ENCODE results near the gene MMP13.

- TF ChIP-seq, protein P1, sequence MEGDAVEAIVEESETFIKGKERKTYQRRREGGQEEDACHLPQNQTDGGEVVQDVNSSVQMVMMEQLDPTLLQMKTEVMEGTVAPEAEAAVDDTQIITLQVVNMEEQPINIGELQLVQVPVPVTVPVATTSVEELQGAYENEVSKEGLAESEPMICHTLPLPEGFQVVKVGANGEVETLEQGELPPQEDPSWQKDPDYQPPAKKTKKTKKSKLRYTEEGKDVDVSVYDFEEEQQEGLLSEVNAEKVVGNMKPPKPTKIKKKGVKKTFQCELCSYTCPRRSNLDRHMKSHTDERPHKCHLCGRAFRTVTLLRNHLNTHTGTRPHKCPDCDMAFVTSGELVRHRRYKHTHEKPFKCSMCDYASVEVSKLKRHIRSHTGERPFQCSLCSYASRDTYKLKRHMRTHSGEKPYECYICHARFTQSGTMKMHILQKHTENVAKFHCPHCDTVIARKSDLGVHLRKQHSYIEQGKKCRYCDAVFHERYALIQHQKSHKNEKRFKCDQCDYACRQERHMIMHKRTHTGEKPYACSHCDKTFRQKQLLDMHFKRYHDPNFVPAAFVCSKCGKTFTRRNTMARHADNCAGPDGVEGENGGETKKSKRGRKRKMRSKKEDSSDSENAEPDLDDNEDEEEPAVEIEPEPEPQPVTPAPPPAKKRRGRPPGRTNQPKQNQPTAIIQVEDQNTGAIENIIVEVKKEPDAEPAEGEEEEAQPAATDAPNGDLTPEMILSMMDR (optimal IDR thresholded peaks at IDR 0.05 in 1 of 3, IDR thresholded peaks at IDR 0.05 in 1 of 3, conservative IDR thresholded peaks at IDR 0.05 in 1 of 3; ENCODE audit: extremely low read depth in 1 of 3, insufficient read depth in 2 of 3, low read length in 3 of 3) = no peak
- no peak for TF ChIP-seq EZH2 (IDR thresholded peaks at IDR 0.05; ENCODE audit: low read length)
Observed at GRCh38 chr11:102912482-102912830, 43.1 kb downstream of the MMP13 start.

Measured in keratinocyte (primary cell).